IMR-90 (cell line): ENCODE results near the gene ASS1. TPM values are rescaled to one million over a fixed set of nuclear protein-coding genes. Genes with fewer than 3 reads are reported as not detected.

ENCODE experiments used
- ATAC-seq: fragments of 200-7000 bp; cut with Tn5 transposase; 2 replicates; pipeline ENCODE4 v1.9.1; 2020; ENCODE audit warnings: low read depth, mild to moderate bottlenecking, moderate library complexity
- BruUV-seq: library from RNA; stranded (reverse); fragments of 400-500 nt; replicated peaks from 2 replicates; lab custom pipeline; 2021; lab: Mats Ljungman, UMichigan
- CTCF ChIA-PET: fragments of 300-600 bp; formaldehyde crosslinking; extraction: SDS; loops from one replicate; lab custom pipeline; 2021; ENCODE audit warnings: antibody characterized with exemption; lab: Yijun Ruan, JAX
- POLR2A ChIA-PET: fragments of 300-600 bp; sonication (Branson Sonifier 250); formaldehyde crosslinking; loops from one replicate; lab custom pipeline; 2022; ENCODE audit warnings: antibody characterized with exemption; ENCODE audit not compliant: unreplicated experiment; lab: Charles Lee
- DNase-seq: peaks from one replicate; pipeline ENCODE4 v3.0.0; 2013
- H2AFZ ChIP-seq: replicated peaks from 2 replicates; pipeline ENCODE3; 2013; ENCODE audit warnings: low read length, mild to moderate bottlenecking; ENCODE audit not compliant: poor library complexity
- H2AK5ac ChIP-seq: 2 replicates; pipeline ENCODE4 v1.6.1; 2013; ENCODE audit warnings: low read depth, low read length, inconsistent platforms
- H2AK9ac ChIP-seq: replicated peaks from 2 replicates; pipeline ENCODE3; 2013; ENCODE audit warnings: mild to moderate bottlenecking, low read depth, low read length, moderate library complexity; ENCODE audit not compliant: poor library complexity
- H2BK120ac ChIP-seq: 2 replicates; pipeline ENCODE4 v1.6.1; 2013; ENCODE audit warnings: low read depth, low read length, inconsistent platforms
- H2BK15ac ChIP-seq: 3 replicates; pipeline ENCODE4 v1.6.1; 2013; ENCODE audit warnings: low read depth, low read length, inconsistent platforms
- H2BK20ac ChIP-seq: 2 replicates; pipeline ENCODE4 v1.6.1; 2013; ENCODE audit warnings: low read depth, mild to moderate bottlenecking, inconsistent platforms, low read length, moderate library complexity
- H2BK5ac ChIP-seq: 2 replicates; pipeline ENCODE4 v1.6.1; 2013; ENCODE audit warnings: mild to moderate bottlenecking, low read depth, low read length, inconsistent platforms; ENCODE audit not compliant: poor library complexity, severe bottlenecking
- H3K14ac ChIP-seq: replicated peaks from 2 replicates; pipeline ENCODE4 v1.6.1; 2013; ENCODE audit warnings: low read depth, low read length, inconsistent platforms
- H3K18ac ChIP-seq: 2 replicates; pipeline ENCODE4 v1.6.1; 2013; ENCODE audit warnings: low read depth, low read length, control low read depth
- H3K23ac ChIP-seq: 2 replicates; pipeline ENCODE4 v1.6.1; 2013; ENCODE audit warnings: low read depth, low read length, inconsistent platforms
- H3K27ac ChIP-seq: 2 replicates; pipeline ENCODE4 v1.5.1; 2013; ENCODE audit warnings: mild to moderate bottlenecking, control low read depth, low read length; ENCODE audit not compliant: insufficient read depth
- H3K27me3 ChIP-seq: 2 replicates; pipeline ENCODE4 v1.6.1; 2013; ENCODE audit warnings: low read length; ENCODE audit not compliant: control insufficient read depth, insufficient read depth
- H3K36me3 ChIP-seq: 2 replicates; pipeline ENCODE4 v1.6.1; 2013; ENCODE audit warnings: low read length, mixed read lengths; ENCODE audit not compliant: control insufficient read depth, insufficient read depth
- H3K4ac ChIP-seq: 2 replicates; pipeline ENCODE4 v1.6.1; 2013; ENCODE audit warnings: low read depth, low read length, inconsistent platforms
- H3K4me1 ChIP-seq: 2 replicates; pipeline ENCODE4 v1.6.1; 2013; ENCODE audit warnings: low read length, mixed read lengths; ENCODE audit not compliant: control insufficient read depth, insufficient read depth
- H3K4me2 ChIP-seq: 2 replicates; pipeline ENCODE4 v1.6.1; 2013; ENCODE audit warnings: low read depth, mild to moderate bottlenecking, control low read depth, low read length, moderate library complexity
- H3K4me3 ChIP-seq: 2 replicates; pipeline ENCODE4 v1.5.1; 2013; ENCODE audit warnings: low read depth, mild to moderate bottlenecking, control low read depth, low read length, moderate library complexity; ENCODE audit not compliant: insufficient read depth
- H3K56ac ChIP-seq: 2 replicates; pipeline ENCODE4 v1.6.1; 2013; ENCODE audit warnings: low read length, inconsistent platforms; ENCODE audit not compliant: insufficient read depth; ENCODE audit errors: extremely low read depth
- H3K79me1 ChIP-seq, 2 experiments: 2 replicates each; pipeline ENCODE4 v1.6.1; 2013; ENCODE audit warnings: low read length in 2 of 2, inconsistent platforms in 1 of 2, low read depth in 1 of 2
- H3K9ac ChIP-seq: 2 replicates; pipeline ENCODE4 v1.6.1; 2013; ENCODE audit warnings: low read depth, low read length, control low read depth
- H3K9me1 ChIP-seq: 2 replicates; pipeline ENCODE4 v1.6.1; 2013; ENCODE audit warnings: low read length, inconsistent platforms; ENCODE audit not compliant: insufficient read depth
- H3K9me3 ChIP-seq: 2 replicates; pipeline ENCODE4 v1.6.1; 2013; ENCODE audit warnings: low read length; ENCODE audit not compliant: control insufficient read depth, insufficient read depth
- H4K20me1 ChIP-seq: 2 replicates; pipeline ENCODE4 v1.6.1; 2013; ENCODE audit warnings: low read length, inconsistent platforms; ENCODE audit not compliant: insufficient read depth
- H4K5ac ChIP-seq: 2 replicates; pipeline ENCODE4 v1.6.1; 2013; ENCODE audit warnings: mild to moderate bottlenecking, low read depth, low read length, control low read depth
- H4K8ac ChIP-seq, 2 experiments: 2 replicates each; pipeline ENCODE4 v1.6.1; 2013; ENCODE audit warnings: low read depth in 2 of 2, low read length in 2 of 2, control low read depth in 1 of 2, inconsistent platforms in 1 of 2
- H4K91ac ChIP-seq: 2 replicates; pipeline ENCODE4 v1.6.1; 2013; ENCODE audit warnings: low read depth, low read length, inconsistent platforms; ENCODE audit not compliant: insufficient read depth
- CEBPB ChIP-seq: IDR thresholded peaks from 2 replicates; pipeline ENCODE4 v1.6.1; 2012; ENCODE audit warnings: low read depth, low read length, improper control_type of control experiment
- MAFK ChIP-seq: IDR thresholded peaks from 2 replicates; pipeline ENCODE4 v1.6.1; 2012; ENCODE audit warnings: low read depth, low read length, improper control_type of control experiment
- RCOR1 ChIP-seq: IDR thresholded peaks from 2 replicates; pipeline ENCODE4 v1.6.1; 2012; ENCODE audit warnings: mild to moderate bottlenecking, low read length, improper control_type of control experiment; ENCODE audit not compliant: insufficient replicate concordance
- USF2 ChIP-seq: fragments of 150-350 bp; IDR thresholded peaks from 2 replicates; pipeline ENCODE4 v1.6.1; 2017; ENCODE audit warnings: mild to moderate bottlenecking, antibody characterized with exemption, low read length, low read depth
- WGBS, 2 experiments: methylation state at CpG; one replicate each; pipeline versions ENCODE4 v1.1.5 to v1.1.7; 2013; ENCODE audit warnings: missing lambda C conversion rate in 2 of 2; ENCODE audit not compliant: insufficient read length in 1 of 2; ENCODE audit errors: extremely low coverage in 2 of 2; 5-methylcytosine and 5-hydroxymethylcytosine counted together
- dilution Hi-C: fragments of 300-500 bp; cut with HindIII; formaldehyde crosslinking; loops from one replicate; pipeline ENCODE4 v1.14.3; 2018; ENCODE audit warnings: low sequenced_read_pairs; ENCODE audit not compliant: unreplicated experiment
- in situ Hi-C: fragments of 300-500 bp; cut with MboI; formaldehyde crosslinking; loops from 3 replicates; pipeline ENCODE4 v1.14.3; 2019; ENCODE audit warnings: low sequenced_read_pairs, inconsistent platforms, mixed read lengths
- intact Hi-C: fragments of 100-400 bp; cut with micrococcal nuclease; formaldehyde crosslinking; loops from 2 replicates; pipeline ENCODE4 v1.10.0; 2022
- polyA plus RNA-seq, 3 experiments: library from polyadenylated mRNA; depleted of rRNA; stranded (reverse); fragments of >200 nt; gene quantifications; 2 replicates each; pipeline ENCODE4 v1.2.3, GENCODE V29; 2012; ENCODE audit warnings: low replicate concordance in 1 of 3
- total RNA-seq: library from RNA; depleted of rRNA; stranded (reverse); fragments of >200 nt; gene quantifications from 2 replicates; pipeline ENCODE4 v1.2.3, GENCODE V29; 2012

ASS1 gene
- total and polyA plus RNA-seq, 2 of the 4 experiments (the other 2 are of a cell fraction), result 39.6 to 41.9 TPM

- intact Hi-C loops (no loop called here), in situ Hi-C loops (no loop called here), dilution Hi-C loops (no loop called here)
- peaks cover 39% of the 10 kb centered on the region; the same call in 1 of the 2 replicates for H3K27me3 ChIP-seq
- no peak overlapping the region for H3K4ac ChIP-seq
- H3K9ac ChIP-seq, result no peak overlapping the region
- H3K79me1 ChIP-seq, result no peaks in the 10 kb centered on the region
- no peak overlapping the region for H3K27ac ChIP-seq
- no peaks in the 10 kb centered on the region for H3K36me3 ChIP-seq
- TF ChIP-seq CEBPB (no peak), RCOR1 (no peak), USF2 (no peak), MAFK (no peak)
- no peaks in the 10 kb centered on the region for H4K20me1 ChIP-seq
- no peaks in the 10 kb centered on the region for H3K4me1 ChIP-seq
- no CpG with 5 or more reads among the region's 17 CpGs for WGBS, 2 experiments
- no peak overlapping the region for H2BK15ac ChIP-seq
- no peak overlapping the region for H4K5ac ChIP-seq
- H2BK120ac ChIP-seq, result no peak overlapping the region
- no peak overlapping the region for H3K18ac ChIP-seq
- H3K4me2 ChIP-seq, result no peak overlapping the region
- CTCF ChIA-PET, result no interaction called here
- H4K91ac ChIP-seq, result no peak overlapping the region
- POLR2A ChIA-PET, result no interaction called here
- H3K9me3 ChIP-seq, result peaks cover 2% of the 10 kb centered on the region; the same call in 1 of the 2 replicates
- H3K14ac ChIP-seq, result no peak overlapping the region
- no peak overlapping the region for H2AK5ac ChIP-seq
- DNase-seq (no peak), ATAC-seq (no peak)
- H2AK9ac ChIP-seq, result no peak overlapping the region
- H3K56ac ChIP-seq, result no peak overlapping the region
- BruUV-seq, result no TSS peak
- no peak overlapping the region for H2BK20ac ChIP-seq
- no peak overlapping the region for H3K4me3 ChIP-seq
- no peaks in the 10 kb centered on the region for H3K9me1 ChIP-seq
- H3K23ac ChIP-seq, result no peak overlapping the region
- no peak overlapping the region for H2BK5ac ChIP-seq
- no peak overlapping the region for H4K8ac ChIP-seq
- H2AFZ ChIP-seq, result no peak overlapping the region
Observed at GRCh38 chr9:130398487-130399240, 46.1 kb upstream of the ASS1 start.
